K562 (cell line): ENCODE data around the gene ANKRD44. TPM values are rescaled to one million over a fixed set of nuclear protein-coding genes. Genes with fewer than 3 reads are reported as not detected.

ENCODE experiments used
- ATAC-seq: fragments of 200-7000 bp; cut with Tn5 transposase; 3 replicates; pipeline ENCODE4 v1.9.1; 2020; ENCODE audit warnings: moderate library complexity
- BruUV-seq: library from RNA; stranded (reverse); fragments of 400-500 nt; replicated peaks from 2 replicates; lab custom pipeline; 2021; lab: Mats Ljungman, UMichigan
- CTCF ChIA-PET: fragments of 300-600 bp; formaldehyde crosslinking; extraction: SDS; loops from one replicate; lab custom pipeline; 2021; ENCODE audit warnings: low intra/inter-chr PET ratio; lab: Yijun Ruan, JAX
- POLR2A ChIA-PET: fragments of 300-600, 350-650 bp; sonication (Branson Sonifier 250); formaldehyde crosslinking; extraction: SDS; loops from one replicate; lab custom pipeline; 2021; ENCODE audit warnings: antibody characterized with exemption, inconsistent platforms; lab: Yijun Ruan, JAX
- DNase-seq, 4 experiments: peaks; one replicate each; pipeline versions ENCODE4 v3.0.0 to v3.0.0-alpha.2; 2011 to 2018; ENCODE audit warnings: low spot score in 3 of 4, mixed read lengths in 3 of 4; ENCODE audit errors: extremely low read depth in 1 of 4
- FAIRE-seq: peaks from 2 replicates; lab custom pipeline; 2011; peaks lifted over from hg19 to GRCh38; lab: Jason Lieb, UNC
- H2AFZ ChIP-seq: 2 replicates; pipeline ENCODE4 v1.6.0; 2011; ENCODE audit warnings: low read depth, low read length, control low read depth, inconsistent platforms
- H3K27ac ChIP-seq: fragments of 200-600 bp; 3 replicates; pipeline ENCODE4 v1.8.0; 2011; ENCODE audit warnings: low read depth, mild to moderate bottlenecking, control low read depth, inconsistent platforms, low read length, moderate library complexity, mixed read lengths; ENCODE audit errors: extremely low read depth
- H3K27me3 ChIP-seq, 2 experiments: fragments of 300-600 bp in 1 of 2; 2 replicates in 1 of 2; 3 replicates in 1 of 2; pipeline versions ENCODE4 v1.6.0 to v1.8.0; 2011; ENCODE audit warnings: inconsistent platforms in 2 of 2, low read length in 2 of 2, mild to moderate bottlenecking in 1 of 2, mixed read lengths in 1 of 2, moderate library complexity in 1 of 2; ENCODE audit not compliant: control insufficient read depth in 2 of 2, insufficient read depth in 2 of 2
- H3K36me3 ChIP-seq: fragments of 300-600 bp; 3 replicates; pipeline ENCODE4 v1.8.0; 2011; ENCODE audit warnings: mild to moderate bottlenecking, low read length, inconsistent platforms; ENCODE audit not compliant: control insufficient read depth, insufficient read depth
- H3K4me1 ChIP-seq, 2 experiments: fragments of 200-600 bp in 1 of 2; replicated peaks in 1 of 2; 2 replicates in 1 of 2; 3 replicates in 1 of 2; pipeline versions ENCODE4 v1.5.1 to v1.8.0; 2011; ENCODE audit warnings: inconsistent platforms in 2 of 2, low read length in 2 of 2, mild to moderate bottlenecking in 1 of 2, mixed read lengths in 1 of 2, moderate library complexity in 1 of 2; ENCODE audit not compliant: control insufficient read depth in 2 of 2, insufficient read depth in 2 of 2
- H3K4me2 ChIP-seq: 2 replicates; pipeline ENCODE4 v1.6.1; 2011; ENCODE audit warnings: low read length, control low read depth, inconsistent platforms, mixed read lengths; ENCODE audit not compliant: insufficient read depth
- H3K4me3 ChIP-seq: fragments of 200-600 bp; sonication (generic), shearing (Covaris generic); 2 replicates; pipeline ENCODE4 v1.5.1; 2016; ENCODE audit warnings: control low read depth, inconsistent platforms
- H3K79me2 ChIP-seq: fragments of 200-600 bp; 3 replicates; pipeline ENCODE4 v1.8.0; 2011; ENCODE audit warnings: low read length, inconsistent platforms; ENCODE audit not compliant: control insufficient read depth, insufficient read depth
- H3K9ac ChIP-seq, 2 experiments: 2 replicates each; pipeline versions ENCODE4 v1.6.0 to v1.6.1; 2011; ENCODE audit warnings: low read depth in 2 of 2, low read length in 2 of 2, control low read depth in 1 of 2, inconsistent platforms in 1 of 2, mild to moderate bottlenecking in 1 of 2, mixed read lengths in 1 of 2; ENCODE audit not compliant: insufficient read depth in 1 of 2
- H3K9me1 ChIP-seq: one replicate; pipeline ENCODE4 v1.6.0; 2011; ENCODE audit warnings: inconsistent platforms, mild to moderate bottlenecking, low read length, moderate library complexity; ENCODE audit not compliant: control insufficient read depth, insufficient read depth
- H3K9me3 ChIP-seq: replicated peaks from 2 replicates; pipeline ENCODE4 v1.5.1; 2011; ENCODE audit warnings: low read depth, low read length, inconsistent platforms; ENCODE audit not compliant: control insufficient read depth, insufficient read depth
- H4K20me1 ChIP-seq: replicated peaks from 2 replicates; pipeline ENCODE4 v1.6.1; 2011; ENCODE audit warnings: low read length, inconsistent platforms, mixed read lengths; ENCODE audit not compliant: control insufficient read depth, insufficient read depth
- CREBBP ChIP-seq: IDR thresholded peaks from one replicate; pipeline ENCODE4 v1.6.1; 2012; ENCODE audit warnings: low read depth, mild to moderate bottlenecking, control low read depth, inconsistent platforms, low read length
- SIN3A ChIP-seq, 2 experiments: fragments of 150-350 bp in 1 of 2; IDR thresholded peaks; 2 replicates each; pipeline ENCODE4 v1.6.1; 2011 to 2016; ENCODE audit warnings: borderline replicate concordance in 2 of 2, low read depth in 2 of 2, low read length in 2 of 2, mild to moderate bottlenecking in 2 of 2, moderate library complexity in 2 of 2; ENCODE audit not compliant: control insufficient read depth in 1 of 2
- ZC3H8 ChIP-seq: fragments of 450-650 bp; IDR thresholded peaks from 2 replicates; pipeline ENCODE4 v1.6.1; 2017
- ZNF408 ChIP-seq: fragments of 250-450 bp; sonication (Bioruptor Pico); IDR thresholded peaks from 2 replicates; pipeline ENCODE4 v1.4.0; 2020; ENCODE audit warnings: low read depth, mild to moderate bottlenecking, moderate library complexity
- ZNF79 ChIP-seq: fragments of 250-450 bp; sonication (Bioruptor Pico); IDR thresholded peaks from 2 replicates; pipeline ENCODE4 v1.4.0; 2020; ENCODE audit warnings: low read depth, mild to moderate bottlenecking, moderate library complexity
- WGBS: fragments of 100-300 bp; shearing (Covaris generic); methylation state at CpG from one replicate; pipeline ENCODE4 v1.1.6; 2016; ENCODE audit warnings: low coverage, mixed read lengths; ENCODE audit not compliant: insufficient coverage; ENCODE audit errors: missing lambda C conversion rate; 5-methylcytosine and 5-hydroxymethylcytosine counted together
- in situ Hi-C: fragments of 300-500 bp; cut with MboI; formaldehyde crosslinking; loops from 4 replicates; pipeline ENCODE4 v1.15.0; 2018; ENCODE audit warnings: inconsistent platforms, mixed read lengths
- intact Hi-C: fragments of 100-400 bp; cut with micrococcal nuclease; formaldehyde crosslinking; loops from 2 replicates; pipeline ENCODE4 v1.14.2; 2022
- polyA plus RNA-seq, 8 experiments: library from polyadenylated mRNA; depleted of rRNA in 4 of 8; stranded (reverse) in 5 of 8; unstranded in 3 of 8; fragments of >200 nt; fragmentation: Nextera tagmentation in 2 of 8; fragmentation: Illumina TruSeq in 1 of 8; extraction: Ambion mirVana in 2 of 8; extraction: Trizol in 1 of 8; gene quantifications; 2 replicates each; pipeline versions ENCODE4 v1.2.1 to v1.2.3, GENCODE V29; 2011 to 2014; ENCODE audit warnings: inconsistent platforms in 1 of 8, missing spikeins in 1 of 8
- total RNA-seq, 7 experiments: library from RNA; depleted of rRNA in 6 of 7; stranded (reverse); fragments of >200 nt in 6 of 7; fragmentation: Illumina TruSeq in 2 of 7; extraction: Trizol in 2 of 7; gene quantifications; 2 replicates each; pipeline versions ENCODE4 v1.2.1 to v1.2.3, GENCODE V29; 2011 to 2021; ENCODE audit warnings: low replicate concordance in 1 of 7
- TF ChIP-seq, protein P1 (sequence below), 2 experiments: fragments of 450-650 bp in 1 of 2; sonication (generic) in 1 of 2; formaldehyde crosslinking in 1 of 2; IDR thresholded peaks; 2 replicates each; pipeline versions ENCODE4 v1.7.1 to v1.9.0; 2016 to 2022; ENCODE audit warnings: inconsistent platforms in 1 of 2, mild to moderate bottlenecking in 1 of 2, missing genetic modification reagents in 1 of 2
- TF ChIP-seq, protein P2 (sequence below): IDR thresholded peaks from 2 replicates; pipeline ENCODE4 v1.6.1; 2012; ENCODE audit warnings: low read depth, low read length, improper control_type of control experiment, borderline replicate concordance
- TF ChIP-seq, protein P3 (sequence below): fragments of 200-800 bp; sonication (Bioruptor generic); IDR thresholded peaks from 2 replicates; pipeline ENCODE4 v1.6.1; 2017; ENCODE audit warnings: missing genetic modification characterization, missing compliant biosample characterization

ANKRD44 gene
- total and polyA plus RNA-seq, 9 of the 15 experiments (the other 6 are each of a cell fraction or from before 2014, with no cell fraction given) = 0.03 to 0.64 (median 0.07) TPM; not detected in 3

GRCh38 chr2:197141702-197142473, 168.7 kb downstream of the ANKRD44 start:
- POLR2A ChIA-PET = interaction anchor here (0.6 kb wide), 2 partner anchors 10 to 192 kb away, joined by 3 to 5 read pairs; no protein-coding TSS in a partner anchor
- ATAC-seq (no peak), DNase-seq (no peak), FAIRE-seq (no peak)
- Histone ChIP-seq H3K27me3 (no peaks in the 10 kb centered on the region), H3K79me2 (no peaks in the 10 kb centered on the region), H3K4me3 (no peak overlapping the region), H3K9me3 (no peaks in the 10 kb centered on the region), H3K4me1 (no peaks in the 10 kb centered on the region), H3K36me3 (no peaks in the 10 kb centered on the region), H2AFZ (no peak overlapping the region), H3K9me1 (no peaks in the 10 kb centered on the region), H4K20me1 (no peaks in the 10 kb centered on the region), H3K4me2 (no peak overlapping the region), H3K9ac (no peak overlapping the region), H3K27ac (no peak overlapping the region)
- in situ Hi-C loops = no loop called here
- no TSS peak for BruUV-seq
- CTCF ChIA-PET = no interaction called here
- intact Hi-C loops = no loop called here
- 0% methylated on average over 2 of the region's 2 CpGs for WGBS
- TF ChIP-seq ZNF408 (CRISPR knock-in tag) (no peak), SIN3A (IDR thresholded peaks at IDR 0.05; ENCODE audit: borderline replicate concordance in 2 of 2, control insufficient read depth in 1 of 2, low read depth in 2 of 2, low read length in 2 of 2) (no peak), ZNF79 (CRISPR knock-in tag) (no peak), ZC3H8 (no peak), CREBBP (no peak)
- TF ChIP-seq, protein P1, sequence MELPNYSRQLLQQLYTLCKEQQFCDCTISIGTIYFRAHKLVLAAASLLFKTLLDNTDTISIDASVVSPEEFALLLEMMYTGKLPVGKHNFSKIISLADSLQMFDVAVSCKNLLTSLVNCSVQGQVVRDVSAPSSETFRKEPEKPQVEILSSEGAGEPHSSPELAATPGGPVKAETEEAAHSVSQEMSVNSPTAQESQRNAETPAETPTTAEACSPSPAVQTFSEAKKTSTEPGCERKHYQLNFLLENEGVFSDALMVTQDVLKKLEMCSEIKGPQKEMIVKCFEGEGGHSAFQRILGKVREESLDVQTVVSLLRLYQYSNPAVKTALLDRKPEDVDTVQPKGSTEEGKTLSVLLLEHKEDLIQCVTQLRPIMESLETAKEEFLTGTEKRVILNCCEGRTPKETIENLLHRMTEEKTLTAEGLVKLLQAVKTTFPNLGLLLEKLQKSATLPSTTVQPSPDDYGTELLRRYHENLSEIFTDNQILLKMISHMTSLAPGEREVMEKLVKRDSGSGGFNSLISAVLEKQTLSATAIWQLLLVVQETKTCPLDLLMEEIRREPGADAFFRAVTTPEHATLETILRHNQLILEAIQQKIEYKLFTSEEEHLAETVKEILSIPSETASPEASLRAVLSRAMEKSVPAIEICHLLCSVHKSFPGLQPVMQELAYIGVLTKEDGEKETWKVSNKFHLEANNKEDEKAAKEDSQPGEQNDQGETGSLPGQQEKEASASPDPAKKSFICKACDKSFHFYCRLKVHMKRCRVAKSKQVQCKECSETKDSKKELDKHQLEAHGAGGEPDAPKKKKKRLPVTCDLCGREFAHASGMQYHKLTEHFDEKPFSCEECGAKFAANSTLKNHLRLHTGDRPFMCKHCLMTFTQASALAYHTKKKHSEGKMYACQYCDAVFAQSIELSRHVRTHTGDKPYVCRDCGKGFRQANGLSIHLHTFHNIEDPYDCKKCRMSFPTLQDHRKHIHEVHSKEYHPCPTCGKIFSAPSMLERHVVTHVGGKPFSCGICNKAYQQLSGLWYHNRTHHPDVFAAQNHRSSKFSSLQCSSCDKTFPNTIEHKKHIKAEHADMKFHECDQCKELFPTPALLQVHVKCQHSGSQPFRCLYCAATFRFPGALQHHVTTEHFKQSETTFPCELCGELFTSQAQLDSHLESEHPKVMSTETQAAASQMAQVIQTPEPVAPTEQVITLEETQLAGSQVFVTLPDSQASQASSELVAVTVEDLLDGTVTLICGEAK (IDR thresholded peaks at IDR 0.05) = no peak
- TF ChIP-seq, protein P1 (CRISPR knock-in tag; IDR thresholded peaks at IDR 0.05) = no peak
- TF ChIP-seq, protein P2, sequence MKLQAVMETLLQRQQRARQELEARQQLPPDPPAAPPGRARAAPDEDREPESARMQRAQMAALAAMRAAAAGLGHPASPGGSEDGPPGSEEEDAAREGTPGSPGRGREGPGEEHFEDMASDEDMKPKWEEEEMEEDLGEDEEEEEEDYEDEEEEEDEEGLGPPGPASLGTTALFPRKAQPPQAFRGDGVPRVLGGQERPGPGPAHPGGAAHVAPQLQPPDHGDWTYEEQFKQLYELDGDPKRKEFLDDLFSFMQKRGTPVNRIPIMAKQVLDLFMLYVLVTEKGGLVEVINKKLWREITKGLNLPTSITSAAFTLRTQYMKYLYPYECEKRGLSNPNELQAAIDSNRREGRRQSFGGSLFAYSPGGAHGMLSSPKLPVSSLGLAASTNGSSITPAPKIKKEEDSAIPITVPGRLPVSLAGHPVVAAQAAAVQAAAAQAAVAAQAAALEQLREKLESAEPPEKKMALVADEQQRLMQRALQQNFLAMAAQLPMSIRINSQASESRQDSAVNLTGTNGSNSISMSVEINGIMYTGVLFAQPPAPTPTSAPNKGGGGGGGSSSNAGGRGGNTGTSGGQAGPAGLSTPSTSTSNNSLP = no peak
- TF ChIP-seq, protein P3, sequence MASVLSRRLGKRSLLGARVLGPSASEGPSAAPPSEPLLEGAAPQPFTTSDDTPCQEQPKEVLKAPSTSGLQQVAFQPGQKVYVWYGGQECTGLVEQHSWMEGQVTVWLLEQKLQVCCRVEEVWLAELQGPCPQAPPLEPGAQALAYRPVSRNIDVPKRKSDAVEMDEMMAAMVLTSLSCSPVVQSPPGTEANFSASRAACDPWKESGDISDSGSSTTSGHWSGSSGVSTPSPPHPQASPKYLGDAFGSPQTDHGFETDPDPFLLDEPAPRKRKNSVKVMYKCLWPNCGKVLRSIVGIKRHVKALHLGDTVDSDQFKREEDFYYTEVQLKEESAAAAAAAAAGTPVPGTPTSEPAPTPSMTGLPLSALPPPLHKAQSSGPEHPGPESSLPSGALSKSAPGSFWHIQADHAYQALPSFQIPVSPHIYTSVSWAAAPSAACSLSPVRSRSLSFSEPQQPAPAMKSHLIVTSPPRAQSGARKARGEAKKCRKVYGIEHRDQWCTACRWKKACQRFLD (CRISPR knock-in tag) = no peak
